A549 (cell line): Measurements from ENCODE around the gene MYO15A.

ENCODE experiments used
- EP300 ChIP-seq, 2 experiments: fragments of >200 bp; sonication (Bioruptor Twin); formaldehyde crosslinking; IDR thresholded peaks; 2 replicates in 1 of 2; 3 replicates in 1 of 2; pipeline ENCODE4 v1.6.1; 2016 to 2017
- GATA3 ChIP-seq: IDR thresholded peaks from 2 replicates; pipeline ENCODE4 v1.6.1; 2012; ENCODE audit warnings: borderline replicate concordance
- JUN ChIP-seq, 2 experiments: fragments of >200 bp; sonication (Bioruptor Twin); formaldehyde crosslinking; IDR thresholded peaks; 2 replicates in 1 of 2; 3 replicates in 1 of 2; pipeline ENCODE4 v1.6.1; 2016 to 2017
- POLR2A ChIP-seq: IDR thresholded peaks from 2 replicates; pipeline ENCODE4 v1.6.1; 2012; ENCODE audit warnings: mild to moderate bottlenecking, low read length
- RFX5 ChIP-seq: fragments of 450-650 bp; IDR thresholded peaks from 2 replicates; pipeline ENCODE4 v1.7.1; 2014; ENCODE audit warnings: antibody characterized with exemption, mild to moderate bottlenecking, moderate library complexity
- ZC3H11A ChIP-seq: fragments of 450-650 bp; IDR thresholded peaks from 2 replicates; pipeline ENCODE4 v1.6.1; 2014; ENCODE audit warnings: antibody characterized with exemption, mild to moderate bottlenecking
- TF ChIP-seq, protein P1 (sequence below): fragments of >200 bp; sonication (Bioruptor Twin); formaldehyde crosslinking; IDR thresholded peaks from 3 replicates; pipeline ENCODE4 v1.5.1; 2016
- TF ChIP-seq, protein P2 (sequence below): fragments of >200 bp; sonication (Bioruptor Twin); formaldehyde crosslinking; IDR thresholded peaks from 3 replicates; pipeline ENCODE4 v1.6.1; 2016
- TF ChIP-seq, protein P3 (sequence below): IDR thresholded peaks from 2 replicates; pipeline ENCODE4 v1.6.1; 2012
- TF ChIP-seq, protein P4 (sequence below): fragments of 450-650 bp; IDR thresholded peaks from 2 replicates; pipeline ENCODE4 v1.6.1; 2014; ENCODE audit warnings: antibody characterized with exemption

DNA sequence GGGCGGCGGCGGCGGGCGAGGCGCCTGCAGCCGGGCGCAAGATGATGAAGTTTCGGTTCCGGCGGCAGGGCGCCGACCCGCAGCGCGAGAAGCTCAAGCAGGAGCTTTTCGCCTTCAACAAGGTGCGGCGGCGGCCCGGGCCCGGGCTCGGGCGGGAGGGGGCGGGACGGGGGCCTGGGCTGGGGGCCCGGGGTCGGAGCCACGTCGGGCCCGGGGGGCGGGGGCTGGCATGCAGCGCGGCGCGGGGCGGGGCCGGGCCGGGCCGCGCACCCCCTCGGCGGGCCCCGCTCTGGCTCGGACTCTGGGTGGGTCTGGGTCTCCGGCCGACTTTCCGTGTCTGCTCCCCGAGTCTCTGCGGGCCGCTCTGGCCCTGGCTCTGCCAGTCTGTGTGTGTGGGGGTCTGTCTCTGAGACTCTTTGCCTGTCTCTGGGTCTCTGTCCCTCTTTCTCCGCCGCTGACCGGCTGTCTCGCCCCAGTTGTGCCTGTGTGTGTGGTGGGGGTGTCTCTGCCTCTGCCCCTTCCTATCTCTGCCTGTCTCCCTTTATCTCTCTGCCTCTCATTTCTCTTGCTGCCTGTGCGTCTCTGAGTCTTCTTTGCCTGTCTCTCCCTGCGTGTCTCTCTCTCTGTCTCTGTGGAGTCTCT, 117.2 kb downstream of the MYO15A start:
- TF ChIP-seq, protein P1, sequence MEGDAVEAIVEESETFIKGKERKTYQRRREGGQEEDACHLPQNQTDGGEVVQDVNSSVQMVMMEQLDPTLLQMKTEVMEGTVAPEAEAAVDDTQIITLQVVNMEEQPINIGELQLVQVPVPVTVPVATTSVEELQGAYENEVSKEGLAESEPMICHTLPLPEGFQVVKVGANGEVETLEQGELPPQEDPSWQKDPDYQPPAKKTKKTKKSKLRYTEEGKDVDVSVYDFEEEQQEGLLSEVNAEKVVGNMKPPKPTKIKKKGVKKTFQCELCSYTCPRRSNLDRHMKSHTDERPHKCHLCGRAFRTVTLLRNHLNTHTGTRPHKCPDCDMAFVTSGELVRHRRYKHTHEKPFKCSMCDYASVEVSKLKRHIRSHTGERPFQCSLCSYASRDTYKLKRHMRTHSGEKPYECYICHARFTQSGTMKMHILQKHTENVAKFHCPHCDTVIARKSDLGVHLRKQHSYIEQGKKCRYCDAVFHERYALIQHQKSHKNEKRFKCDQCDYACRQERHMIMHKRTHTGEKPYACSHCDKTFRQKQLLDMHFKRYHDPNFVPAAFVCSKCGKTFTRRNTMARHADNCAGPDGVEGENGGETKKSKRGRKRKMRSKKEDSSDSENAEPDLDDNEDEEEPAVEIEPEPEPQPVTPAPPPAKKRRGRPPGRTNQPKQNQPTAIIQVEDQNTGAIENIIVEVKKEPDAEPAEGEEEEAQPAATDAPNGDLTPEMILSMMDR = no peak
- TF ChIP-seq ZC3H11A (no peak), RFX5 (no peak), POLR2A (peak; percentile 56), GATA3 (no peak), JUN (IDR thresholded peaks at IDR 0.05) (0 out of 5 replicates have a peak, but pooled peaks of 1 of the 2 experiments have one; percentile 37), EP300 (IDR thresholded peaks at IDR 0.05) (no peak)
- TF ChIP-seq, protein P2, sequence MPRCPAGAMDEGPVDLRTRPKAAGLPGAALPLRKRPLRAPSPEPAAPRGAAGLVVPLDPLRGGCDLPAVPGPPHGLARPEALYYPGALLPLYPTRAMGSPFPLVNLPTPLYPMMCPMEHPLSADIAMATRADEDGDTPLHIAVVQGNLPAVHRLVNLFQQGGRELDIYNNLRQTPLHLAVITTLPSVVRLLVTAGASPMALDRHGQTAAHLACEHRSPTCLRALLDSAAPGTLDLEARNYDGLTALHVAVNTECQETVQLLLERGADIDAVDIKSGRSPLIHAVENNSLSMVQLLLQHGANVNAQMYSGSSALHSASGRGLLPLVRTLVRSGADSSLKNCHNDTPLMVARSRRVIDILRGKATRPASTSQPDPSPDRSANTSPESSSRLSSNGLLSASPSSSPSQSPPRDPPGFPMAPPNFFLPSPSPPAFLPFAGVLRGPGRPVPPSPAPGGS = 0 out of 3 replicates have a peak, but pooled peaks have one; percentile 30
- TF ChIP-seq, protein P3, sequence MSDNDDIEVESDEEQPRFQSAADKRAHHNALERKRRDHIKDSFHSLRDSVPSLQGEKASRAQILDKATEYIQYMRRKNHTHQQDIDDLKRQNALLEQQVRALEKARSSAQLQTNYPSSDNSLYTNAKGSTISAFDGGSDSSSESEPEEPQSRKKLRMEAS = no peak
- TF ChIP-seq, protein P4, sequence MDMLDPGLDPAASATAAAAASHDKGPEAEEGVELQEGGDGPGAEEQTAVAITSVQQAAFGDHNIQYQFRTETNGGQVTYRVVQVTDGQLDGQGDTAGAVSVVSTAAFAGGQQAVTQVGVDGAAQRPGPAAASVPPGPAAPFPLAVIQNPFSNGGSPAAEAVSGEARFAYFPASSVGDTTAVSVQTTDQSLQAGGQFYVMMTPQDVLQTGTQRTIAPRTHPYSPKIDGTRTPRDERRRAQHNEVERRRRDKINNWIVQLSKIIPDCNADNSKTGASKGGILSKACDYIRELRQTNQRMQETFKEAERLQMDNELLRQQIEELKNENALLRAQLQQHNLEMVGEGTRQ = no peak
